A549 (cell line): Measurements from ENCODE around the gene STX18. TPM values are rescaled to one million over a fixed set of nuclear protein-coding genes. Genes with fewer than 3 reads are reported as not detected.

Experiments used
- ATAC-seq, 2 experiments: fragments of 200-7000 bp in 1 of 2; fragments of >200 bp in 1 of 2; cut with Nextera tagmentation in 1 of 2; cut with Tn5 transposase in 1 of 2; 3 replicates each; pipeline versions ENCODE4 v1.8.0 to v1.9.1; 2018 to 2020; ENCODE audit warnings: mild to moderate bottlenecking in 1 of 2, moderate library complexity in 1 of 2
- CTCF ChIA-PET: fragments of 300-600 bp; sonication (Branson Sonifier 250); formaldehyde crosslinking; extraction: SDS; loops from one replicate; lab custom pipeline; 2021; ENCODE audit warnings: antibody characterized with exemption, inconsistent platforms; lab: Yijun Ruan, JAX
- POLR2A ChIA-PET: fragments of 350-600 bp; formaldehyde crosslinking; extraction: SDS; loops from one replicate; lab custom pipeline; 2021; ENCODE audit warnings: antibody characterized with exemption, inconsistent platforms; lab: Yijun Ruan, JAX
- DNase-seq, 2 experiments: peaks; one replicate each; pipeline versions ENCODE4 v3.0.0 to v3.0.0-alpha.2; 2011 to 2016; ENCODE audit warnings: low read depth in 1 of 2, low spot score in 1 of 2
- FAIRE-seq: peaks from 2 replicates; lab custom pipeline; 2011; peaks lifted over from hg19 to GRCh38; lab: Jason Lieb, UNC
- H3K27ac ChIP-seq, 2 experiments: fragments of >200 bp; sonication (Bioruptor Twin); formaldehyde crosslinking; 3 replicates each; pipeline ENCODE4 v1.5.1; 2016 to 2017
- H3K4me1 ChIP-seq: fragments of >200 bp; sonication (Bioruptor Twin); formaldehyde crosslinking; 3 replicates; pipeline ENCODE4 v1.6.1; 2016
- H3K4me2 ChIP-seq: fragments of >200 bp; sonication (Bioruptor Twin); formaldehyde crosslinking; 3 replicates; pipeline ENCODE4 v1.6.1; 2016
- H3K4me3 ChIP-seq: fragments of >200 bp; sonication (Bioruptor Twin); formaldehyde crosslinking; 3 replicates; pipeline ENCODE4 v1.5.1; 2016
- H3K9me3 ChIP-seq: fragments of >200 bp; sonication (Bioruptor Twin); formaldehyde crosslinking; 3 replicates; pipeline ENCODE4 v1.6.1; 2016
- ATOH8 ChIP-seq: fragments of 250-450 bp; sonication (Bioruptor Pico); IDR thresholded peaks from 2 replicates; pipeline ENCODE4 v1.5.0; 2020; ENCODE audit warnings: low read depth, mild to moderate bottlenecking, moderate library complexity
- CBX2 ChIP-seq: fragments of 200-600 bp; sonication (generic); IDR thresholded peaks from 2 replicates; pipeline ENCODE4 v1.6.1; 2016; ENCODE audit warnings: low read depth, mild to moderate bottlenecking, borderline replicate concordance
- CBX8 ChIP-seq: fragments of 200-600 bp; sonication (generic); IDR thresholded peaks from 2 replicates; pipeline ENCODE4 v1.6.1; 2016
- CHD4 ChIP-seq: fragments of 200-600 bp; sonication (generic); IDR thresholded peaks from 2 replicates; pipeline ENCODE4 v1.6.1; 2016; ENCODE audit warnings: antibody characterized with exemption, mild to moderate bottlenecking, borderline replicate concordance
- E2F6 ChIP-seq: IDR thresholded peaks from 2 replicates; pipeline ENCODE4 v1.6.1; 2012; ENCODE audit warnings: low read depth, borderline replicate concordance
- EHF ChIP-seq: fragments of 250-450 bp; sonication (Bioruptor Pico); IDR thresholded peaks from 2 replicates; pipeline ENCODE4 v1.5.0; 2020; ENCODE audit warnings: mild to moderate bottlenecking
- EHMT2 ChIP-seq: fragments of 200-600 bp; sonication (generic); IDR thresholded peaks from 2 replicates; pipeline ENCODE4 v1.6.1; 2016; ENCODE audit warnings: antibody characterized with exemption, low read depth, mild to moderate bottlenecking, moderate library complexity
- EP300 ChIP-seq, 2 experiments: fragments of >200 bp; sonication (Bioruptor Twin); formaldehyde crosslinking; IDR thresholded peaks; 2 replicates in 1 of 2; 3 replicates in 1 of 2; pipeline ENCODE4 v1.6.1; 2016 to 2017
- ESRRA ChIP-seq: fragments of 150-350 bp; IDR thresholded peaks from 2 replicates; pipeline ENCODE4 v1.6.1; 2014; ENCODE audit warnings: mild to moderate bottlenecking, low read length, borderline replicate concordance
- FOSL2 ChIP-seq, 2 experiments: fragments of 450-650 bp in 1 of 2; fragments of >200 bp in 1 of 2; sonication (Bioruptor Twin) in 1 of 2; formaldehyde crosslinking; IDR thresholded peaks; 2 replicates each; pipeline versions ENCODE4 v1.5.0 to v1.6.1; 2016 to 2020; ENCODE audit warnings: mild to moderate bottlenecking in 1 of 2, moderate library complexity in 1 of 2
- FOXS1 ChIP-seq: fragments of 250-450 bp; sonication (Bioruptor Pico); IDR thresholded peaks from 2 replicates; pipeline ENCODE4 v1.5.0; 2020; ENCODE audit warnings: mild to moderate bottlenecking, moderate library complexity
- HEYL ChIP-seq: fragments of 250-450 bp; sonication (Bioruptor Pico); IDR thresholded peaks from 2 replicates; pipeline ENCODE4 v1.8.0; 2021; ENCODE audit warnings: mild to moderate bottlenecking, moderate library complexity
- HMGXB4 ChIP-seq: fragments of 250-450 bp; sonication (Bioruptor Pico); IDR thresholded peaks from 2 replicates; pipeline ENCODE4 v1.5.0; 2021; ENCODE audit warnings: mild to moderate bottlenecking, moderate library complexity, borderline replicate concordance
- HOXA7 ChIP-seq: fragments of 250-450 bp; sonication (Bioruptor Pico); IDR thresholded peaks from 2 replicates; pipeline ENCODE4 v1.5.0; 2020; ENCODE audit warnings: mild to moderate bottlenecking, moderate library complexity
- MAX ChIP-seq: IDR thresholded peaks from 2 replicates; pipeline ENCODE4 v1.6.1; 2012
- MYC ChIP-seq: IDR thresholded peaks from 2 replicates; pipeline ENCODE4 v1.6.1; 2012; ENCODE audit warnings: mild to moderate bottlenecking, inconsistent platforms, low read length, improper control_type of control experiment, borderline replicate concordance
- NFE2L2 ChIP-seq: fragments of 150-350 bp; conservative IDR thresholded peaks from 2 replicates; pipeline ENCODE4 v1.6.1; 2014; ENCODE audit warnings: low read length
- NPAS2 ChIP-seq: fragments of 250-450 bp; sonication (Bioruptor Pico); IDR thresholded peaks from 2 replicates; pipeline ENCODE4 v1.8.0; 2022; ENCODE audit warnings: mild to moderate bottlenecking, moderate library complexity, borderline replicate concordance
- REST ChIP-seq: fragments of 200-600 bp; sonication (generic); IDR thresholded peaks from 2 replicates; pipeline ENCODE4 v1.6.1; 2016; ENCODE audit warnings: antibody characterized with exemption, mild to moderate bottlenecking, moderate library complexity
- ZFP36 ChIP-seq: fragments of 450-650 bp; IDR thresholded peaks from 2 replicates; pipeline ENCODE4 v1.6.1; 2014; ENCODE audit warnings: borderline replicate concordance; ENCODE audit not compliant: partially characterized antibody
- ZNF302 ChIP-seq: fragments of 250-450 bp; sonication (Bioruptor Pico); IDR thresholded peaks from 2 replicates; pipeline ENCODE4 v1.9.0; 2021; ENCODE audit warnings: inconsistent platforms, mild to moderate bottlenecking, moderate library complexity
- WGBS: methylation state at CpG from one replicate; pipeline ENCODE4 v1.1.6; 2017; ENCODE audit errors: missing lambda C conversion rate; 5-methylcytosine and 5-hydroxymethylcytosine counted together
- polyA plus RNA-seq, 4 experiments: library from polyadenylated mRNA; depleted of rRNA in 3 of 4; stranded (reverse); fragments of >200 nt; fragmentation: RNase III in 1 of 4; extraction: RNeasy Plus Mini Kit Qiagen cat#74134 plus additional on column Dnase treatment in 1 of 4; gene quantifications; 2 replicates in 3 of 4; 3 replicates in 1 of 4; pipeline ENCODE4 v1.2.3, GENCODE V29; 2011 to 2017

The STX18 gene
- polyA plus RNA-seq, 2 of the 4 experiments (the other 2 are of a cell fraction): 13.4 to 19.6 TPM

DNA sequence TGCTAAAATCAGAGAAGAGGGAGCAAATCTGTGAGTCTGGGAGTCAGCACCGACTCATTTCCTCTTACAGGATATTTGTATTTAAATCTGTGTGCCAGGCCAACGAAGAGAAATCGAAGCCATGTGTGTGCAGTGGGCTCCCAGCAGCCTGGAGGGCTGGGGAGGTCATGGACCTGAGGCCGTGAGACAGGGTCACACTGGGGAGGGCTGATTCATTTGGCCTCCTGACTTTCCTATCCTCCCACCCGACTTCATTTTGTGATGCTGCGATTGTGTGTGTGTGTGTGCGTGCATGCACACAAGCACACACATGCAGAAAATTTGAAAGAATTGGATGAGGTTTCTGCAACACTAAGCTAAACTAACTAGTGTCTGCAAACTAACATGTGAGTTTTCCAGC lies 48.7 kb upstream of the STX18 start:
- no peak overlapping the region for H3K4me3 ChIP-seq
- H3K4me2 ChIP-seq: no peak overlapping the region
- no peak overlapping the region for H3K27ac ChIP-seq
- H3K9me3 ChIP-seq: peaks cover 11% of the 10 kb centered on the region; the same call in 1 of the 3 replicates
- no peak for FAIRE-seq
- POLR2A ChIA-PET: no interaction called here
- TF ChIP-seq CBX8: no peak
- no peak for TF ChIP-seq EHMT2
- TF ChIP-seq HOXA7 (CRISPR knock-in tag): no peak
- TF ChIP-seq EHF: no peak
- TF ChIP-seq REST: no peak
- no peak for TF ChIP-seq FOXS1 (CRISPR knock-in tag)
- TF ChIP-seq ESRRA: no peak
- no peak for TF ChIP-seq ATOH8 (CRISPR knock-in tag)
- TF ChIP-seq HMGXB4: no peak
- no peak for TF ChIP-seq MYC
- no peak for TF ChIP-seq NFE2L2
- TF ChIP-seq MAX: no peak
- TF ChIP-seq CHD4: no peak
- WGBS: 74% methylated on average over 6 of the region's 7 CpGs
- CTCF ChIA-PET: no interaction called here
- ATAC-seq: no peak
- H3K4me1 ChIP-seq: no peaks in the 10 kb centered on the region
- DNase-seq: no peak

DNA sequence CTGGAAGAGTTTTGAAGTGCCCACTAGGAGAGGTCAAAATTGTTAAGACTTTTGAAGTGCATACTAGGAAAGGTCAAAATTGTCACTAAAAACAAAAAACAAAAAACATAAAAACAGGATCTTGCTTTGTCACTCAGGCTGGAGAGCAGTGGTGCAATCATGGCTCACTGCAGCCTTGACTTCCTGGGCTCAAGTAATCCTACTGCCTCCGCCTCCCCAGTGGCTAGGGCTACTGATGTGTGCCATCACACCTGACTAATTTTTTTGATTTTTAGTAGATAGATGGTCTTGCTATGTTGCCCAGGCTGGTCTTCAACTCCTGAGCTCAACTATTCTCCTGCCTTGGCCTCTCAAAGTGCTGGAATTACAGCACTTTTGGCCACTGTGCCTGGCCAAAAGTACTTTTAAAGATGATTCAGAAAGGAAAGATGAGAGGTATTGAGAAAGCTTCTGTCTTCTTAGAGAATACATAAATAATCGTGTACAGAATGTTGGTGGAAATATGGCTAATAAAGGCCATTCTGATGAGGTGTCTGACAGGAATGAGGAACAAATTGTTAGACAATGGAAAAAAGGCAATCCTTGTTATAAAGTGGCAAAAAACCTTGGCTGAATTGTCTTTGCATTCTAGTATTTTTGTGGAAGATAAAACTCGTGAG lies 43.3 kb upstream of the STX18 start:
- H3K27ac ChIP-seq: no peak overlapping the region
- no peak overlapping the region for H3K4me3 ChIP-seq
- peaks cover 4% of the 10 kb centered on the region; the same call in 1 of the 3 replicates for H3K9me3 ChIP-seq
- ChIA-PET CTCF (interaction anchor here (0.7 kb wide), 1 partner anchor 20 kb away, joined by 3 read pairs; no protein-coding TSS in a partner anchor), POLR2A (no interaction called here)
- DNase-seq: no peak
- WGBS: 37% methylated on average over 3 of the region's 3 CpGs
- no peak for ATAC-seq
- no peak for FAIRE-seq
- H3K4me1 ChIP-seq: no peaks in the 10 kb centered on the region
- H3K4me2 ChIP-seq: no peak overlapping the region
- no peak for TF ChIP-seq HEYL (CRISPR knock-in tag)
- TF ChIP-seq MYC: no peak
- no peak for TF ChIP-seq FOSL2 (IDR thresholded peaks at IDR 0.05)
- no peak for TF ChIP-seq FOSL2 (CRISPR knock-in tag; IDR thresholded peaks at IDR 0.05)
- no peak for TF ChIP-seq ESRRA
- TF ChIP-seq EP300 (IDR thresholded peaks at IDR 0.05): no peak
- TF ChIP-seq REST: no peak
- no peak for TF ChIP-seq HMGXB4
- TF ChIP-seq MAX: no peak
- no peak for TF ChIP-seq E2F6
- no peak for TF ChIP-seq ZFP36
- no peak for TF ChIP-seq ZNF302 (CRISPR knock-in tag)
- no peak for TF ChIP-seq CBX2
- TF ChIP-seq NPAS2 (CRISPR knock-in tag): no peak
